Nucleus accumbens (tissue), 56 donors: ENCODE results near the gene CCL25.
"Not testable (repeated sequence)": the region's sequence is repeated elsewhere in the genome, so short reads cannot be mapped to it uniquely, and the experiment has no call there.

ENCODE experiments used
- DNase-seq, 56 donors: peaks; one replicate each; lab custom pipeline; 2025; lab: John Stamatoyannopoulos, UW

Gene CCL25

DNA sequence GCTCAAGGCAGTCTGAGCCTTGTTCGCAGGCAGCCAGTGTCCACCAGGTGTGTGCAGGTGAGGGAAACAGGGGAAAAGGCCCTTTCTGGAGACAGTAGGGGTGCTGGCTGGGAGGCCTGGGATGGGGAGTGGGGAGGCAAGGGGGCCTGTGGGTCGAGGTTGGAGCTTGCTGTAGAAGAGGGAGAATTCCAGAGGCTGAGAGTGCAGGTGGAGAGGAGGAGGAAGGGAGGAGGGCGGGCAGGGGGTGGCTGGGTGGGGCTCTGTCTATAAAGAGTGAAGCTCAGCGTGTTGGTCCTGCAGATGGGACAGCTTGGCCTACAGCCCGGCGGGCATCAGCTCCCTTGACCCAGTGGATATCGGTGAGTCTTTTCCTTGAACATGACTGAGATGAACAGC lies at the start of gene CCL25:
Gene CCL25, plus strand, starts transcription at position 297 of the 396 bp plus-strand sequence. CDS start 290 bp downstream, outside the sequence.
- DNase-seq = no peak

DNA sequence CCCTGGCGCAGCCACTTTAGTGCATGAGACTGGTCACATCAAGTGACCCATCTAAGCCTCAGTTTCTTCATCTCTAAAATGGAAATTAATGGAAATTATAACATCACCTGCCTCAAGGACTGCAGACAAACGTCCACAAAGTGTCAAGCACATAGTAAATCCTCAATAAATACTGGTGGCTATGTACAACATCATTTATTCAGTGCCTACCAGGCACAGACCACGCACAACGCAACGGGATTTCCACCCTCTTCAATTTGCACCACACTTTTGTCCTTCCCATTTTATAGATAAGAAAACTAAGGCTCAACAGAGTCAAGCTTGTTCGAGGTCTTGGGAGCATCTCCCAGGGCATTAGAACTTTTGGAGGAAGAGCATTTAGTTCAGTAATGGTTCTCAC lies 48.6 kb upstream of the CCL25 start:
- DNase-seq = no peak

DNA sequence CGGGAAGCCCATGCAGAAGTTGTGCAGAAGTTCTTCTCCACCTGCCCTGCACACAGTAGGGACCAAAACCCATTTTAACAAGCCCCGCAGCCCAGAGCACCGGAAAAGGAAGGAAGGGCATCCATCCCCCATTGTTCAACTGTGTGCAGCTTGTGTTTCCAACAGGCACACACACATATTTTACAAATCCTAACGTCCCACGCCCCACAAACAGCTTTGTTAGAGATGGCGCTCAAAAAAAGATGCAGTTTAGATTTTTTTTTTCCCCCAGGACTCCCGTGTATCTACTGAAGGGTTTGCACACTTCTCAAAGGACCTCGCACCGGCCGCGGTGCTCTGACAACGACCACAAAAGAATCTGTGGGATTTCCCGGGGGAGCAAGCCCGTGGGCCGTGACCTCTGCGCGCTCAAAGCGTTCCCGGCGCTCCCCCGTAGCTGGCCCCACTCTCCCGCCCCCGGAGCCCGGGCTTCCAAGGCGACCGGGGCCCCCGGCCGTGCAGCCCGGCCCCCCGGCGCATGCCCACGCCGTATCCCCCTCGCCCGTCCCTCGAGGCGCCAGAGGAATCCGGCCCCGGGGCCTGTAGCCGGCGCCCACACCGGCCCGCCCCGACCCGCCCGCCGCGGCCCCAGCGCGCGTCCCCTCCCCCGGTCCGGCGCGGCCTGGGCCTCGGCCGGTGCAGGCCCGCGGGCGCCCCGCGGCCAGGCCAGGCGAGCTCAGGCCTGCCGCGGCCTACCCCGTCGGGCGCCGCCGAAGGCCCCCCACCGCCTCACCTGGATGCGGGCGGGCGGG lies 47.6 kb upstream of the CCL25 start:
- peak in 2 of 56 donors; percentile 36 to 45 for DNase-seq

GRCh38 chr19:8005534-8006256 lies 46.9 kb upstream of the CCL25 start, which contains the start of gene ELAVL1:
Gene ELAVL1, minus strand, starts transcription at chr19:8005641. Its CDS starts 13,826 bp downstream, at chr19:7991815.
- peak in 55 of 56 donors; percentile 32 to 91 (median 75) for DNase-seq

DNA sequence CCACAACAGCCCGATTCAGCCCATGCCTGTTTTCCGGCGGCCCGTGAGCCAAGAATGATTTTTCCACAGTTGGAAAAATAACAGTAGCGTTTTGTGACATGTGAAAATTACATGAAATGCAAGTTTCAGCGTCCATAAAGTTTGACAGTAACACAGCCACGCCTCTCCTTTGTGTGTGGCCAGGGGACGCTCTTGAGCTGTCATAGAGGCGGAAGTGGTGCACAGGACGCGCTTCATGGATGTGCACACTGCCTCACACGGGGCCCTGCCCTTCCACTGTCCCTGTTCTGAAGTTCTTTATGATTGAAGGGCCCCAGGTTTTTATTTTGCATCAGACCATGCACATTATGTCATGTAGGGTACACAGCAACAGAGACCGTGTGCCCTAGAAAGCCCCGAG lies 34.8 kb upstream of the CCL25 start:
- no peak for DNase-seq

GRCh38 chr19:8020681-8021080 lies 31.9 kb upstream of the CCL25 start:
- no peak for DNase-seq

DNA sequence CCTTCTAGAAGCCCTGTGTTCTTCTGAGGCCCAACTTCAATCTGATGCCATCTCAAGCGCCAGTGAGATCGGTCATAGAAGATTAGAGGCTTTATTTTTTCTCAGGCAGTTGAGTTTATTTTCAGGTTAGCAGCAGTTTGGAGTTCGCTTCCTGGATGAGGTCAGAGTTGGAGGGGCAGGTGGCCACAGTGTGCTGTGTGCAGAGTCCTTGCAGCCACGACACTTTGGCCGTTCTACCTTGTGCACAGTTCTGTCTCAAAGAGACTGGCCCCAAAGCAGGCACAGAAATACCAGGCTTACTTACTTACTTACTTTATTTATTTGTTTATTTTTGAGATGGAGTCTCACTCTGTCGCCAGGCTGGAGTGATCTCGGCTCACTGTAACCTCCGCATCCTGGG lies 31.2 kb upstream of the CCL25 start:
- DNase-seq = no peak

DNA sequence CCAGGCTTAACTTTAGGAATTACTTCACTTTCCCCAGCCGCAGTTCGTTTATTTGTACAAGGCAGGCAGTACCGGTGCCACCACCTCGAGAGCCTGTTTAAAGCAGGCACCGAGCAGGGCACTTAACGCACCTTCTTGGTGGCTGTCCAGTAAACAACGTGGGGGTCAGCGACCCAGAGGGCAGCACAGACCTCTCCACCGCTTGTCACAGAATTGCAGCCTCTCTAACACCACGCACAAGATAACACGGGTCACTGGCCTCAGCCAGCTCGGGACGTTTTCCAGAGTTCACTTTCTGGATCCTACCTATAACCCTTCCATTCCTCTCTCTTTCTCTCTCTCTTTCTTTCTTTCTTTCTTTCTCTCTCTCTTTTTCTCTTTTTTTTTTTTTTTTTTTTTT lies 30.3 kb upstream of the CCL25 start:
- no peak for DNase-seq

DNA sequence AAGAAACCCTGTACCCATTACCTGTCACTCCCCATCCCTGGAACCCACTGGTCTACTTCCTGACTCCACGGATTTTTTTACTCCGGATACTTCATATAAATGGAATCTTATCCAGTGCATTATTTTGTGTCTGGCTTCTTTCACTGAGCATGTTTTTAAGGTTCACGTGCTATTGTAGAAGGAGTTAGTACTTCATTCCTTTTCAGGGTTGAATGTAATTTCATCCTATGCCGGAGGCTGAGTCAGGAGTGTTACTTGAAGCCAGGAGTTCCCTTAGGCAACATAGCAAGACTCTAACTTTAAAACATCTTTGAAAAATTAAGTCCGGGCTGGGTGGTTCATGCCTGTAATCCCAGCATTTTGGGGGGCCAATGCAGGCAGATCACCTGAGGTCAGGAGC lies 29.2 kb upstream of the CCL25 start:
- DNase-seq = no peak

GRCh38 chr19:8024256-8024655 lies 28.3 kb upstream of the CCL25 start:
- DNase-seq = not testable (repeated sequence)

DNA sequence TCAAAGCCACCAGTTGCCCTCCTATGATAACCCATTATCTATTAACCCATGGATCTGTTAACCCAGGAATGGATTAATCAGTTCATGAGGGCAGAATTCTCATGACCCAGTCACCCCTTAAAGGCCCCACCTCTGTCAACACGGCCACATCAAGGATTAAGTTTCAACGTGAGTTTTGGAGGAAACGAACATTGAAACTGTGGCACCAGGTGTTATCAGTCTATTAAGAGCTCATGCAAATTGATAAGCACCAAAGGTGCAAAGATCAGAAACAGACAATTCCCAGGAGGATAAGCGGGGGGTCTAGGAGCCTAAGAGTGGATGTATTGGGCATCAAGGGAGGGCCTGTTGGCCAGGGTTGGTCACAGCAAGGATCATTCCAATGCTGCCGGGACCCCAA lies 27.2 kb upstream of the CCL25 start:
- DNase-seq = no peak

- DNase-seq = no peak
Measured at GRCh38 chr19:8028951-8029491, 23.5 kb upstream of the CCL25 start.

DNA sequence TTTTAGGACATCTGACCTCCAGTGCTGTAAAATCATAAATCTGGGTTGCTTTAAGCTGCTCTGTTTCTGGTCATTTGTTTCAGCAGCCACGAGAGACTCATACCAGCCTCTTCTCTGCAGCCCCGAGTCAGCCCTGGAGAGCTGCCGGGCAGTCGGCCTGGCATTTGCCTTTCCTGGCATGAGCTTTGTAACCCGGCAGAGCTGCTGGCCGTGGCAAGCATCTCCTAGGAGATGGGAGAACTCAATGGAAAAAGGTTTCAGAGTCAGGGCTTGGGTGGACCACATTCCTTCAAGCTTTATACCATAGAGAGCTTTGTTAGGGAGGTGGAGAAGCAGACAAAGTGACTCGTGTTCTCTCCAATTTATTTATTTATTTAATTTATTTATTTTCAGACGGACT lies 21.6 kb upstream of the CCL25 start:
- DNase-seq = peak in 5 of 56 donors; percentile 0 to 4 (median 2)

DNA sequence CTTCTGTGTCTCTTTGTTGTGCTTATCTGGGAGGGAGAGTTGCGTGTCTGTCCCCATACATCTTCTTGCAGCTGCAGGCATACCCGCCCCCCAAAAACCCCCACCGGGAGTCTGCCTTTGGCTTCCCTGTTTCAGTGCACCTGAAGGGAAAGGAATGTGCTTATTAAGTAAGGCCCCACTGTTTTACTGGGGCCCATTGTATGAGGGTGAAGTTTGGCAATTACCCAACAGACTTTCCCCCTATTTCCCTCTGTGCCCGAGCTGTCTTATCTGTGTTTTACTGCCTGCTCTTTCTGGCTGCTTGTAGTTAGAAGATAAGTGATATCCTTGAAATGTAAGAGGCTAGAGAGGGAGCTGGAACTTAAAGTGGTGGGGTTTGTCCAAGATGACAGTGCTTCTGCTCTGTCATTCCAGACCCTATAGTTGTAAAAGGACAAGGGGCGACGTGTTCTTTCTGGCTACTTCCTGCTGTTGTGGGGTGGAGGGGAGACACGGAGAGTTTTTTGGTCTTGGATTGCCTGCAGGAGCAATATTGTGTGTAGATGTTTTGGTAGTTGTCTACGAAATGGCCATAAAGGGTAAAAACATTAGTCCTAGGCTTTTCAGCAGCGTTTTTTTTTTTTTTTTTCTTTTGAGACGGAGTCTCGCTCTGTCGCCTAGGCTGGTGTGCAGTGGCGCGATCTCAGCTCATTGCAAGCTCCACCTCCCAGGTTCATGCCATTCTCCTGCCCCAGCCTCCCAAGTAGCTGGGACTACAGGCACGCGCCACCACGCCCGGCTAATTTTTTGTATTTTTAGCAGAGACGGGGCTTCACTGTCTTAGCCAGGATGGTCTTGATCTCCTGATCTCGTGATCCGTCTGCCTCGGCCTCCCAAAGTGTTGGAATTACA lies 19.0 kb upstream of the CCL25 start:
- DNase-seq = not testable (repeated sequence)

DNA sequence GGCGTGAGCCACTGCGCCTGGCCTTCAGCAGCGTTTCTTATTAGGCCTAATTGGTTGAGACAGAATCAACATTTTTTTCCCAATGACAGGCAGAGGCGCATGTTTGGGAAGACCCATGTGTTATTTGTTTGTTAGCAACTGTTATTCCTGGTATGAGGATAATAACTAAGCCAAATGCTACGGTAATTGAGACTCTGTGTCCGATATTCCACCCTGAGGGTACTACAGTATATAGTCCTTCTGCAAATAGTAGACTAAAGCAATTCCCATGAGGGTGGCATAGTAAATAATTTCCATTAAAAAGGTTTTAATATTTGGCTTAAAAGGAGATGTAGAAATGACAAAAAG lies 18.4 kb upstream of the CCL25 start:
- no peak for DNase-seq

- DNase-seq = no peak
Measured at GRCh38 chr19:8036434-8037099, 16.0 kb upstream of the CCL25 start.

GRCh38 chr19:8038815-8039214 lies 13.7 kb upstream of the CCL25 start:
- no peak for DNase-seq

GRCh38 chr19:8039231-8039630 lies 13.3 kb upstream of the CCL25 start:
- DNase-seq = no peak

DNA sequence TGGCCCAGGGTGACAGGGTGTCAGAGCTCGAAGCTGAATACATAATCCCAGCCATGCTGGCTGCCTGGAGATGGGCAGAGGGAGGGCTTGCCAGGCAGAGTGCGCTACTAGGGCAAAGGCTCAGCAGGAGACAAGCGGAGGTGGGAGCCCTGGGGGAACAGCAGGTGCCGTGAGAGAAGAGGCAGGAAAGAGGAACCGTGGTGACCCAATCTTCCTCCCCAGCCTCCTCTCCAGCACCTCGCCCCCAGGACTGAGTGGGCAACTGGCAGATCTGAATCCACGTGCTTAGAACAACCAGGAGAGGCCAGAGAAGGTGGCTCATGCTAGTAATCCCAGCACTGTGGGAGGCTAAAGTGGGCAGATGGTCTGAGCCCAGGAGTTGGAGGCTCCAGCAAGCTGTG lies 11.0 kb upstream of the CCL25 start:
- DNase-seq = no peak

- DNase-seq = no peak
Measured at GRCh38 chr19:8042900-8043299, 9.7 kb upstream of the CCL25 start.
